ENCODE measurements around the gene ZNF865. TPM values are rescaled to one million over a fixed set of nuclear protein-coding genes. Genes with fewer than 3 reads are reported as not detected.

Gene ZNF865
- total RNA-seq, 2 experiments from 2014 or later = 3.0 to 11.3 TPM

DNA sequence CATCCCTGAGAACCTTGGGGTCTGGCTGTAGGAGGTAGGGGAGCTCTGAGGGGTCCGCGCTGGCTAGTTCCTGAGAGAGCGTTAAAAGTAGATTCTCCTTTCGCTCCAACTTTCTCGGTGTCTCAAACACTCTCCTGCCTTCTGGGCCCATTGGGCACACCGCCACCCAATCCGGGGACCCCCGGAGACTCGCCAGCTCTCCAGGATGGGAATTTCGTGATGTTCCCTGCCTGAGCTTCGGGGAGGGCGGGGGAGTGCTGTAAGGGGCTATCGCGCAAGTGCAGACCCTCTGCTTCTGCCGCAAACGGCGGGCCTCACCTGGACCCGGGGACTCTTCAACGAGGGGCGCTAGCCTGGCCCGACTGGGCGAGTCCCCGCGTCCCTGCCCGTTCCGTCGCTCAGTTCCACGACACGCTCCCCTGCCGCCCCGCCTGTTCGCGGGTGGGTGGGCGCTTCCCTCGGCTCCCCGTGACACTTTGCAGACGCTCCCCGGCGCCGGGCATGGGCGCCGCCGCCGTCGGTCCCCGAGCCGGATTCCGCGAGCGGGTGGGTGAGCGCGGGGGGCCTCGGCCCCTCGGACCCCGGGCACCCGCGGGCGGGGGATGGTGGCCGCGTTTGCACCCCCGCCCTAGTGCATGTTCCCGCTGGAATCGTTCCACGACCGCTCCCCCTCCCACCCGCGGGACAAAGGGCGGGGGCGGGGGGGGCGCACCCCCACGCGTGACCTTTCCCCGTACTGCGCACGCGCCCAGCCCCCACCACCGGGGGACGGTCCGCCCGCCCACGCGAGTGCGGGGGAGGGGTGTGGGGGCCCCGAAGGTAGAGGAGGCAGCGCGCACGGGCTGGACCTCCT, 42.5 kb downstream of the ZNF865 start, which contains the start of gene CCDC106:
TSS of gene CCDC106 (plus strand) at position 481 of the 853 bp plus-strand sequence. CDS start 835 bp downstream, outside the sequence.
- peak within 1 kb of the TSS; percentile 72 for H3K4me3 ChIP-seq (ENCODE audit: low read depth, low read length, poor library complexity, severe bottlenecking)
- POLR2A ChIA-PET = interaction anchor here (0.6 to 1.1 kb wide), 3 partner anchors 48 to 397 kb away, joined by 3 read pairs; partner anchors contain the start of gene FIZ1
- peak within 1 kb of the TSS; percentile 98 for H3K4me2 ChIP-seq (ENCODE audit: low read length)
- TF ChIP-seq, protein P1, sequence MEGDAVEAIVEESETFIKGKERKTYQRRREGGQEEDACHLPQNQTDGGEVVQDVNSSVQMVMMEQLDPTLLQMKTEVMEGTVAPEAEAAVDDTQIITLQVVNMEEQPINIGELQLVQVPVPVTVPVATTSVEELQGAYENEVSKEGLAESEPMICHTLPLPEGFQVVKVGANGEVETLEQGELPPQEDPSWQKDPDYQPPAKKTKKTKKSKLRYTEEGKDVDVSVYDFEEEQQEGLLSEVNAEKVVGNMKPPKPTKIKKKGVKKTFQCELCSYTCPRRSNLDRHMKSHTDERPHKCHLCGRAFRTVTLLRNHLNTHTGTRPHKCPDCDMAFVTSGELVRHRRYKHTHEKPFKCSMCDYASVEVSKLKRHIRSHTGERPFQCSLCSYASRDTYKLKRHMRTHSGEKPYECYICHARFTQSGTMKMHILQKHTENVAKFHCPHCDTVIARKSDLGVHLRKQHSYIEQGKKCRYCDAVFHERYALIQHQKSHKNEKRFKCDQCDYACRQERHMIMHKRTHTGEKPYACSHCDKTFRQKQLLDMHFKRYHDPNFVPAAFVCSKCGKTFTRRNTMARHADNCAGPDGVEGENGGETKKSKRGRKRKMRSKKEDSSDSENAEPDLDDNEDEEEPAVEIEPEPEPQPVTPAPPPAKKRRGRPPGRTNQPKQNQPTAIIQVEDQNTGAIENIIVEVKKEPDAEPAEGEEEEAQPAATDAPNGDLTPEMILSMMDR (conservative IDR thresholded peaks at IDR 0.05; ENCODE audit: low read length) = no peak
- TF ChIP-seq EZH2phosphoT487 (IDR thresholded peaks at IDR 0.05; ENCODE audit: borderline replicate concordance, low read depth, low read length) = no peak
- CTCF ChIA-PET (ENCODE audit: unreplicated experiment) = interaction anchor here (0.6 to 1.0 kb wide), 2 partner anchors 15 to 294 kb away, joined by 3 read pairs; no protein-coding TSS in a partner anchor
- H3K36me3 ChIP-seq (ENCODE audit: insufficient read depth, low read length) = peaks cover 61% of the 10 kb centered on the region
- peaks cover 44% of the 10 kb centered on the region for H3K79me2 ChIP-seq (ENCODE audit: insufficient read depth, low read depth, low read length)
- H3K9me3 ChIP-seq (ENCODE audit: low read length) = no peaks in the 10 kb centered on the region
- intact Hi-C loops (cut with micrococcal nuclease; ENCODE audit: unreplicated experiment) = no loop called here
- H2AFZ ChIP-seq (ENCODE audit: low read length) = no peak within 1 kb of the TSS
- H3K9me2 ChIP-seq (ENCODE audit: insufficient read depth, low read length) = no peaks in the 10 kb centered on the region
- H4K20me1 ChIP-seq (ENCODE audit: insufficient read depth, low read length) = no peaks in the 10 kb centered on the region
- peak within 1 kb of the TSS; percentile 90 for H3K27ac ChIP-seq (ENCODE audit: low read depth, low read length, poor library complexity, severe bottlenecking)
- peaks cover 44% of the 10 kb centered on the region for H3K4me1 ChIP-seq (ENCODE audit: insufficient read depth, low read length, poor library complexity, severe bottlenecking)
- peak; percentile 85 for DNase-seq (ENCODE audit: low spot score)
- BruUV-seq (replicated peaks) = no TSS peak

DNA sequence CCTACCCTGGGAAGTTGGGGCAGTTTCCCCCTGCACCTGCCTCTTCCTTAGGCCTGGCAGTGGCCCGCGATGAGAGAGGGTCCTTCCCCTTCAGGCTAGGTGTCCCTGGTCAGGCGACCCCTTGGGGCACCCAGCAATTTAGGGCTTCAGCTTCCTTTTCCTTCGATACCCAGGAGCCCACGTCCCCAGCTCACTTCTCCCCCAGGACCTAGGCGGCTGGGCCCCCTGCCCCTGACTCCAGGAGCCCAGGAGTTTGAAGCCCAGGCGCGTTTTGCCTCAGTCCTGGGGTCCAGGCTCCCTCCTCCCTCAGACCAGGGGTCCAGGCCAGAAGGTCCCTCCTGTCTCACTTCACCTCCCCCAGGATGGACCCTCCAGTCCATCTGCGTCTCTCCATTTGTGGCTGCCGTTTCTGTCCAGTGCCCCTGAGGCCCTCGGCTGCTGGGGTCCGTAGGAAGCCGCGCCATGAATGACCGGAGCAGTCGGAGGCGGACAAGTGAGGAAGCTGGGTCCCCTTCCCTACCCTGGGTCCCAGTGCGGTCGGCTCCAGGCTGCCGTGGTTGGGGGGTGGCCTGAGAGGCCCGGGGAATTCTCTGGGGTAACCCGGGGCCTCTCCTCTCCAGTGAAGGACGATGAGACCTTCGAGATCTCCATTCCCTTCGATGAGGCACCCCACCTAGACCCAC, 43.3 kb downstream of the ZNF865 start:
- ChIA-PET POLR2A (no interaction called here), CTCF (ENCODE audit: unreplicated experiment) (no interaction called here)
- DNase-seq (ENCODE audit: low spot score) = no peak
- peak overlapping the region; percentile 98 for H3K4me2 ChIP-seq (ENCODE audit: low read length)
- H2AFZ ChIP-seq (ENCODE audit: low read length) = no peak overlapping the region
- no peaks in the 10 kb centered on the region for H3K9me2 ChIP-seq (ENCODE audit: insufficient read depth, low read length)
- peak overlapping the region; percentile 90 for H3K27ac ChIP-seq (ENCODE audit: low read depth, low read length, poor library complexity, severe bottlenecking)
- H3K79me2 ChIP-seq (ENCODE audit: insufficient read depth, low read depth, low read length) = peaks cover 40% of the 10 kb centered on the region
- TF ChIP-seq, protein P1 (conservative IDR thresholded peaks at IDR 0.05; ENCODE audit: low read length) = no peak
- TF ChIP-seq EZH2phosphoT487 (IDR thresholded peaks at IDR 0.05; ENCODE audit: borderline replicate concordance, low read depth, low read length) = no peak
- no TSS peak for BruUV-seq (replicated peaks)
- peaks cover 40% of the 10 kb centered on the region for H3K4me1 ChIP-seq (ENCODE audit: insufficient read depth, low read length, poor library complexity, severe bottlenecking)
- intact Hi-C loops (cut with micrococcal nuclease; ENCODE audit: unreplicated experiment) = no loop called here
- H3K4me3 ChIP-seq (ENCODE audit: low read depth, low read length, poor library complexity, severe bottlenecking) = peak overlapping the region; percentile 72
- H3K36me3 ChIP-seq (ENCODE audit: insufficient read depth, low read length) = peaks cover 63% of the 10 kb centered on the region
- no peaks in the 10 kb centered on the region for H4K20me1 ChIP-seq (ENCODE audit: insufficient read depth, low read length)
- H3K9me3 ChIP-seq (ENCODE audit: low read length) = no peaks in the 10 kb centered on the region

All from OCI-LY7 (cell line).